ENCODE results near the gene WWOX.

DNA sequence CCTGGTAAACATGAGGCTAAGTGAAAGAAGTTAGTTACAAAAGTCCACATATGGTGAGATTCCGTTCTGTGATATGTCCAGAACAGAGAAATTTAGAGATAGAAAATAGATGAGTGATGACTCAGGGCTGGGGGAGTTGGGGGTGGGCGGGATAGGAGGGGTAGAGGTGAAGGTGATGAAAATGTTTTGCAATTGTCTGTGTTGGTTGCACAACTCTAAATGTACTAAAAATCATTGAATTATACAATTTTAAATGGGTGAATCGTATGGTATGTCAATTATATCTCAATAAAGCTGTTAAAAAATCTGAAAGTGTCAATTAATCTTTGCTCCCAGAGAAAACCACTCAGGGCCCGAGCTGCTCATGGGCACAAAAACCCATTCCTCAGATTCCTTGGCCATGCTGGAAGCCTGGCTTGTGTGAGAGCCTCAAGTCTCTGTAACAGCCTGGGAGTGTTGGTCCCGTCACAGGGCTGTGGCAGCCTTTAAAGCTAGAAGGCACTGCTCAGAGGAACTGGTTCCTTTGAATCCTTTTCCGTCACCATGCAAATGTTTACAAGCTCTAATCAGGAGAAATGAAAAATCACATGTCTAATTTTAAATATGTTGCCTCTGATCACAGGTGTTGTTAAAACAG lies 225.3 kb downstream of the WWOX start:
- TF ChIP-seq EZH2 (IDR thresholded peaks at IDR 0.05; ENCODE audit: low read length) (no peak), CTCF (optimal IDR thresholded peaks at IDR 0.05 in 1 of 3, IDR thresholded peaks at IDR 0.05 in 1 of 3, conservative IDR thresholded peaks at IDR 0.05 in 1 of 3; ENCODE audit: extremely low read depth in 1 of 3, insufficient read depth in 2 of 3, low read length in 3 of 3) (no peak)

Data from keratinocyte (primary cell).